GM21367 (cell line): ENCODE measurements around the gene ABHD16A.

Experiments used
- ATAC-seq: cut with Tn5 transposase; IDR thresholded peaks from one replicate; pipeline ENCODE4 v1.9.1; 2021; ENCODE audit not compliant: unreplicated experiment

ABHD16A gene

GRCh38 chr6:31642798-31643570, 60.1 kb downstream of the ABHD16A start:
- no peak for ATAC-seq

GRCh38 chr6:31641370-31641769, 61.8 kb downstream of the ABHD16A start:
- ATAC-seq: no peak

DNA sequence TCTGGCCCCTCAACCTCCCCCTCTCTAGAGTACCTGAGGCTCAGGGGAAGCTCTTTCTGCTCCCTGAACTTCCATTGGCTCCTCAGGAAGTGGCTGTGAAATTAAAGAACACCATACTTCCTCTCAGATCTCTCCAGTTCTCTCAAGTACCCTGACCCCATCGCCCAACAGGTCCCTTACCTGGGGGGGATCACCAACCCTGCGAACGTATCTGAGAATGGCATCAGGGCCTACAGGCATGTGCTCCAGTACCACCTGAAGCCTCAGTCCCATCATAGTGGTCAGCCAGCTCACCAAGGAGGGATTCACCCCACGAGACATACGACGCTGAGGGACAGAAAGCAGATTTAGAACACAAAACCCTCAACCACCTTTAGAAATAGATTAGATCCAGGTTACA, 62.5 kb downstream of the ABHD16A start:
- ATAC-seq: no peak

- ATAC-seq: no peak
Observed at GRCh38 chr6:31639449-31639861, 63.7 kb downstream of the ABHD16A start.

DNA sequence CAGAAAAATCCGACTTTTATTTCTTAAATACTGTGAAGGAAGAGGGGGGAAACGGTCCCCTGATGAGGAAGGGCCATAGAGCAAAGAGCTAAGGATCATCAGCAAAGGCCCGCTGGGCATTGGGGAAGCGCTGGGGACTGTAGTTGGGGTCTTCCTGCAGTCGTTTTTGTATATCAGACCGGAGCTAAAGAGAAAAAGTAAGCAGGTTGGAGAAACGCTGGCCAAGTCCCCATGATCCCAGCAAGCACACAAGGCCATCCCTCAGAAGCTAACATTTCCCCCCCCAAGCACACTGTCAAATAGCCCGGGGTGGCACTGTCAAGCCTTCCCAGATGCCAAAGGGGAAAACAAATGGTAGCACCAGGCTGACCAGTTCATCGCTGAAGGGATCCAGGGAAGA, 64.1 kb downstream of the ABHD16A start:
- ATAC-seq: no peak
